ENCODE measurements around the gene PBX1.

PBX1 gene

DNA sequence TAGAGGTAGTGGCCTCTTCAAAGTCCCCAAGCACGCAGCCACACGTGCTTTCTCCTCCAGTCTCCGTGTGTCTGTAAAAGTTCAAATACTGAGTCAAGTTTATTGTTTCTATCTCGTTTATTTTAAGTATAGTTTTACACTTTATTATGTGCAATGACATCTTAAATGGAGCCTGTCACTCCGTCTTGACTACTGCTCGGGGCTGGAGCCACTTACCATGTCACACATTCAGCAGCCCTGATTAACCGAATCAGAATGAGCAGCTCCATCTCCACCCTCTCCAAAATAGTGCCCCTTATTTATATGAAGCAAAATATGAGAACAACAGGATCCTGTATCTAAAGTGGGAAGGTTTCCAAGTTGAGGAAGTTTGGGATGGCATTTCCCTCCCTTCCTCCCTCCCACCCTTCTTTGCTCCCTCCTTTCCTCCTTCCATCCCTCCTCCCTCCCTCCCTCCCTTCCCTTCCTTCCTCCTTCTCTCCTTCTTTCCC, 201.0 kb downstream of the PBX1 start:
- DNase-seq (ENCODE audit: low spot score): no peak
- H3K4me3 ChIP-seq (ENCODE audit: low read length in 2 of 2): no peak overlapping the region
- no peaks in the 10 kb centered on the region for H3K36me3 ChIP-seq (replicated peaks in 1 of 2; ENCODE audit: control insufficient read depth in 2 of 2, insufficient read depth in 2 of 2, low read length in 2 of 2)
- H2BK15ac ChIP-seq (ENCODE audit: low read length): no peak overlapping the region
- no peak overlapping the region for H2BK5ac ChIP-seq (ENCODE audit: low read length)
- H2BK120ac ChIP-seq (ENCODE audit: low read depth, low read length): no peak overlapping the region
- no peak overlapping the region for H3K27ac ChIP-seq (replicated peaks; ENCODE audit: low read length)
- H3K27me3 ChIP-seq (ENCODE audit: control insufficient read depth in 3 of 3, insufficient read depth in 3 of 3, low read depth in 1 of 3, low read length in 3 of 3): no peaks in the 10 kb centered on the region
- no peak overlapping the region for H3K14ac ChIP-seq (ENCODE audit: low read length)
- peaks cover 0 to 6% of the 10 kb centered on the region in 2 donors for H3K9me3 ChIP-seq (replicated peaks in 1 of 2; ENCODE audit: control insufficient read depth in 2 of 2, insufficient read depth in 1 of 2, low read depth in 1 of 2, low read length in 2 of 2)
- no peak overlapping the region for H2AFZ ChIP-seq (ENCODE audit: low read length)
- no peak overlapping the region for H4K91ac ChIP-seq (ENCODE audit: low read depth, low read length, poor library complexity)
- H3K4me1 ChIP-seq (ENCODE audit: control insufficient read depth in 2 of 2, insufficient read depth in 1 of 2, low read depth in 1 of 2, low read length in 2 of 2): peaks cover 0 to 5% of the 10 kb centered on the region in 2 donors
- no peak overlapping the region for H4K8ac ChIP-seq (ENCODE audit: low read depth, low read length)
- no peak overlapping the region for H3K4me2 ChIP-seq (ENCODE audit: insufficient read depth, low read length, poor library complexity, severe bottlenecking)
- no peak overlapping the region for H2BK12ac ChIP-seq (ENCODE audit: low read length)
- H2AK5ac ChIP-seq (ENCODE audit: low read depth, low read length): no peak overlapping the region
- WGBS, 2 donors (ENCODE audit: extremely low coverage in 2 of 2, insufficient read length in 2 of 2, insufficient replicate concordance in 1 of 2): no CpG with 5 or more reads among the region's 7 CpGs
- peaks cover 4% of the 10 kb centered on the region for H3K79me1 ChIP-seq (ENCODE audit: low read depth, low read length)
- H3K18ac ChIP-seq (ENCODE audit: low read length): no peak overlapping the region
- H3K9ac ChIP-seq (ENCODE audit: low read depth, low read length, poor library complexity): no peak overlapping the region
- H3K23ac ChIP-seq (ENCODE audit: low read depth, low read length, poor library complexity): no peak overlapping the region
- no peak overlapping the region for H3K4ac ChIP-seq (ENCODE audit: low read length)

DNA sequence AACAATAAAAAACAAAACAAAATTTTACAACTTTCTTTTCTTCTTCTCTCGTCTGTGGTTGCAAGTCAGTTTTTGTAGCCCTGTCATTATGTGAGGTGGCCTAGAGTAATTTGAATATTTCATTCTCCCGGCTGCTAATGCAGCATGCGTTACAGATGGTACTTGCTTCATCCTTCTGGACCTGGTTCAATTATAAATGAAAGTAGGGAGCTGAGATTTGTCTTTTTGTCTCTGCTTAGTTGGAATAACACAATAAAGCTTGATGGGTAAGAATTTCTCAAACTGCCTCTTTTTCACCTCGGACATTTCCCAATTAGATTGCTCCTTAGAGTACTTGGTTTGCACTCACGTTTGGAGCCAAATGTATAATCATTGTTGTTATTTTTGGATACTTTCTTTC, 201.6 kb downstream of the PBX1 start:
- no peak overlapping the region for H3K27ac ChIP-seq (replicated peaks; ENCODE audit: low read length)
- no peaks in the 10 kb centered on the region for H3K36me3 ChIP-seq (replicated peaks in 1 of 2; ENCODE audit: control insufficient read depth in 2 of 2, insufficient read depth in 2 of 2, low read length in 2 of 2)
- WGBS, 2 donors (ENCODE audit: extremely low coverage in 2 of 2, insufficient read length in 2 of 2, insufficient replicate concordance in 1 of 2): no CpG with 5 or more reads among the region's 5 CpGs
- no peak overlapping the region for H3K4me2 ChIP-seq (ENCODE audit: insufficient read depth, low read length, poor library complexity, severe bottlenecking)
- H2BK15ac ChIP-seq (ENCODE audit: low read length): no peak overlapping the region
- no peak overlapping the region for H3K18ac ChIP-seq (ENCODE audit: low read length)
- no peak overlapping the region for H2BK5ac ChIP-seq (ENCODE audit: low read length)
- H3K4ac ChIP-seq (ENCODE audit: low read length): no peak overlapping the region
- H3K79me1 ChIP-seq (ENCODE audit: low read depth, low read length): peaks cover 4% of the 10 kb centered on the region
- no peak overlapping the region for H3K9ac ChIP-seq (ENCODE audit: low read depth, low read length, poor library complexity)
- H3K14ac ChIP-seq (ENCODE audit: low read length): no peak overlapping the region
- H2BK120ac ChIP-seq (ENCODE audit: low read depth, low read length): no peak overlapping the region
- H4K8ac ChIP-seq (ENCODE audit: low read depth, low read length): no peak overlapping the region
- DNase-seq (ENCODE audit: low spot score): no peak
- H3K4me3 ChIP-seq (ENCODE audit: low read length in 2 of 2): no peak overlapping the region
- no peak overlapping the region for H2AK5ac ChIP-seq (ENCODE audit: low read depth, low read length)
- peaks cover 4% of the 10 kb centered on the region in 2 donors for H3K4me1 ChIP-seq (ENCODE audit: control insufficient read depth in 2 of 2, insufficient read depth in 1 of 2, low read depth in 1 of 2, low read length in 2 of 2)
- no peak overlapping the region for H3K23ac ChIP-seq (ENCODE audit: low read depth, low read length, poor library complexity)
- H3K9me3 ChIP-seq (replicated peaks in 1 of 2; ENCODE audit: control insufficient read depth in 2 of 2, insufficient read depth in 1 of 2, low read depth in 1 of 2, low read length in 2 of 2): peaks cover 0 to 6% of the 10 kb centered on the region in 2 donors
- no peak overlapping the region for H4K91ac ChIP-seq (ENCODE audit: low read depth, low read length, poor library complexity)
- no peaks in the 10 kb centered on the region for H3K27me3 ChIP-seq (ENCODE audit: control insufficient read depth in 3 of 3, insufficient read depth in 3 of 3, low read depth in 1 of 3, low read length in 3 of 3)
- no peak overlapping the region for H2BK12ac ChIP-seq (ENCODE audit: low read length)
- no peak overlapping the region for H2AFZ ChIP-seq (ENCODE audit: low read length)

DNA sequence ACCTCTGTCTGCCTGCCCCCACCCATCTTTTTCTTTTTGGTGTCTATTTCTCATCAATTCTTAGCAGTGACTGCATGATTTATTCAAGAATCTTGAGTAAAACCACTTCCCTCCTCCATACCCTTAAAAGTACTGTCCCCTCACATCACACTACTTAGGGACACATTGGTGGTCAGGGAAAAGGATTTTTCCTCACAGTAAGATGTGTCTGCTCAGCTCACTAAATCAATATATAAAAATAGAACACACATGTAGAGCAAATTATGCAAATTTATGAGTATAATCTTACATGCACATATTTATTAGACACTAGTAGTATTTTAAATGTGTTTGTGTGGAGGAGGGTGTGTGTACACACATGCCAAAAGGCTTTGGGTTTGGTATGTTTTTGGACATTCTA, 202.0 kb downstream of the PBX1 start:
- no peak overlapping the region for H2BK120ac ChIP-seq (ENCODE audit: low read depth, low read length)
- H3K4me1 ChIP-seq (ENCODE audit: control insufficient read depth in 2 of 2, insufficient read depth in 1 of 2, low read depth in 1 of 2, low read length in 2 of 2): peaks cover under 1 to 8% of the 10 kb centered on the region in 2 donors
- no peak overlapping the region for H2BK15ac ChIP-seq (ENCODE audit: low read length)
- no peak overlapping the region for H3K4ac ChIP-seq (ENCODE audit: low read length)
- H2BK5ac ChIP-seq (ENCODE audit: low read length): no peak overlapping the region
- H2BK12ac ChIP-seq (ENCODE audit: low read length): no peak overlapping the region
- H3K36me3 ChIP-seq (replicated peaks in 1 of 2; ENCODE audit: control insufficient read depth in 2 of 2, insufficient read depth in 2 of 2, low read length in 2 of 2): no peaks in the 10 kb centered on the region
- H2AFZ ChIP-seq (ENCODE audit: low read length): no peak overlapping the region
- H3K27ac ChIP-seq (replicated peaks; ENCODE audit: low read length): no peak overlapping the region
- H3K18ac ChIP-seq (ENCODE audit: low read length): no peak overlapping the region
- H3K4me2 ChIP-seq (ENCODE audit: insufficient read depth, low read length, poor library complexity, severe bottlenecking): no peak overlapping the region
- peaks cover 0 to 6% of the 10 kb centered on the region in 2 donors for H3K9me3 ChIP-seq (replicated peaks in 1 of 2; ENCODE audit: control insufficient read depth in 2 of 2, insufficient read depth in 1 of 2, low read depth in 1 of 2, low read length in 2 of 2)
- DNase-seq (ENCODE audit: low spot score): no peak
- H3K79me1 ChIP-seq (ENCODE audit: low read depth, low read length): peaks cover 3% of the 10 kb centered on the region
- no peak overlapping the region for H3K4me3 ChIP-seq (ENCODE audit: low read length in 2 of 2)
- H4K8ac ChIP-seq (ENCODE audit: low read depth, low read length): no peak overlapping the region
- H3K27me3 ChIP-seq (ENCODE audit: control insufficient read depth in 3 of 3, insufficient read depth in 3 of 3, low read depth in 1 of 3, low read length in 3 of 3): no peaks in the 10 kb centered on the region
- H2AK5ac ChIP-seq (ENCODE audit: low read depth, low read length): no peak overlapping the region
- no peak overlapping the region for H4K91ac ChIP-seq (ENCODE audit: low read depth, low read length, poor library complexity)
- no peak overlapping the region for H3K23ac ChIP-seq (ENCODE audit: low read depth, low read length, poor library complexity)
- no peak overlapping the region for H3K14ac ChIP-seq (ENCODE audit: low read length)
- H3K9ac ChIP-seq (ENCODE audit: low read depth, low read length, poor library complexity): no peak overlapping the region

DNA sequence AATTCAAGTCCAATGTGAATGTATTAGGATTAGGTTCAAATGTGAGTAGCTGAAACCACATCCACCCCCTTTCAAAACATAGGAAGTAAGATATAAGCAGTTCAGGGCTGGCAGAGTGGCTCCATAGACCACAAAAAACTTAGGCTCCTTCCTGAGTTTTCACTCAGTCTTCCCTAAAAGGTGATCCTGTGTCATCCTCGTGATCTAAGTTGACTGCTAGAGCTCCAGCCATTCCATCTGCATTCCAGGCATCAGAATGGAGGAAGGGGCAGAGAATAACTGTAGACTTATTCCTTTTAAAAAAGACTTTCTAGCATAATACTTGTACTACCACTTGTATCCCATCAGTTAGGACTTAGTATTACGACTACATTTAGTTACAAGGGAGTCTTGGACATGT, 204.1 kb downstream of the PBX1 start:
- H3K27ac ChIP-seq (replicated peaks; ENCODE audit: low read length): no peak overlapping the region
- no peak overlapping the region for H4K8ac ChIP-seq (ENCODE audit: low read depth, low read length)
- no peak overlapping the region for H4K91ac ChIP-seq (ENCODE audit: low read depth, low read length, poor library complexity)
- no CpG with 5 or more reads among the region's 2 CpGs for WGBS, 2 donors (ENCODE audit: extremely low coverage in 2 of 2, insufficient read length in 2 of 2, insufficient replicate concordance in 1 of 2)
- peaks cover 0 to 6% of the 10 kb centered on the region in 2 donors for H3K9me3 ChIP-seq (replicated peaks in 1 of 2; ENCODE audit: control insufficient read depth in 2 of 2, insufficient read depth in 1 of 2, low read depth in 1 of 2, low read length in 2 of 2)
- H3K27me3 ChIP-seq (ENCODE audit: control insufficient read depth in 3 of 3, insufficient read depth in 3 of 3, low read depth in 1 of 3, low read length in 3 of 3): no peaks in the 10 kb centered on the region
- H3K4me1 ChIP-seq (ENCODE audit: control insufficient read depth in 2 of 2, insufficient read depth in 1 of 2, low read depth in 1 of 2, low read length in 2 of 2): peaks cover 0 to 10% of the 10 kb centered on the region in 2 donors
- H2BK12ac ChIP-seq (ENCODE audit: low read length): no peak overlapping the region
- peaks cover 2% of the 10 kb centered on the region for H3K79me1 ChIP-seq (ENCODE audit: low read depth, low read length)
- no peak overlapping the region for H2BK120ac ChIP-seq (ENCODE audit: low read depth, low read length)
- H3K18ac ChIP-seq (ENCODE audit: low read length): no peak overlapping the region
- no peak overlapping the region for H3K4me3 ChIP-seq (ENCODE audit: low read length in 2 of 2)
- DNase-seq (ENCODE audit: low spot score): no peak
- H2BK15ac ChIP-seq (ENCODE audit: low read length): no peak overlapping the region
- no peak overlapping the region for H3K4ac ChIP-seq (ENCODE audit: low read length)
- H2AFZ ChIP-seq (ENCODE audit: low read length): no peak overlapping the region
- no peak overlapping the region for H3K4me2 ChIP-seq (ENCODE audit: insufficient read depth, low read length, poor library complexity, severe bottlenecking)
- no peaks in the 10 kb centered on the region for H3K36me3 ChIP-seq (replicated peaks in 1 of 2; ENCODE audit: control insufficient read depth in 2 of 2, insufficient read depth in 2 of 2, low read length in 2 of 2)
- no peak overlapping the region for H3K23ac ChIP-seq (ENCODE audit: low read depth, low read length, poor library complexity)
- no peak overlapping the region for H2BK5ac ChIP-seq (ENCODE audit: low read length)
- no peak overlapping the region for H3K14ac ChIP-seq (ENCODE audit: low read length)
- H2AK5ac ChIP-seq (ENCODE audit: low read depth, low read length): no peak overlapping the region
- no peak overlapping the region for H3K9ac ChIP-seq (ENCODE audit: low read depth, low read length, poor library complexity)
